HK-2 (cell line): ENCODE data around the gene GSTM5.
"Not testable (repeated sequence)": the region's sequence is repeated elsewhere in the genome, so short reads cannot be mapped to it uniquely, and the experiment has no call there.

Source experiments
- DNase-seq: peaks from one replicate; pipeline ENCODE4 v3.0.0-alpha.2; 2018; ENCODE audit not compliant: unreplicated experiment

The GSTM5 gene

GRCh38 chr1:109761227-109762038 lies 49.4 kb downstream of the GSTM5 start:
- DNase-seq, result no peak

DNA sequence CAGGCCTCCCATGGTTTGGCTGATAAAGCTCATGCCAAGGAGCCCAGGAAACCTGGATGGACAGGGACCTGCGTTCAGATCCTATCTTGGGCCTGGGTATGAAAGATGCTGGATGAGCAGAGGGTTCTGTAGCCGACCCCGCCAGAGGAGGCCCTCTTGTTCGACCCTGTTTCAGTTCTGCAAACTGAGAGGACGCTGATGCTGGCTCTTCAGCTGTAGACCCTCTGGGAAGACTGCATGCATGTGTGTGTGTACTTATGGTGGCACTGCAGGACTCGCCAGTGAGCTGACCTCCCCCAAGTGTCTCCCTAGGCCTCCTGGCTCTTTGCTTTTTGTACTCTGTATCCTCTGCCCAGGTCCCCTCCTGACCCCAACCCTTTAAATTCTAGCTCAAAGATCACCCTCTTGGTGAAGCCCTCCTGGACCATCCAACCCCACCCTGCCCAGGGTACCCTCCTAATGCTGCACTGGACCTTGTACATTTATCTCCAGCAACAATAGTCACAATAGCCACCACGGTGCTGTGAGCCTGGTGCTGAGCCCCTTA lies 50.1 kb downstream of the GSTM5 start:
- no peak for DNase-seq

DNA sequence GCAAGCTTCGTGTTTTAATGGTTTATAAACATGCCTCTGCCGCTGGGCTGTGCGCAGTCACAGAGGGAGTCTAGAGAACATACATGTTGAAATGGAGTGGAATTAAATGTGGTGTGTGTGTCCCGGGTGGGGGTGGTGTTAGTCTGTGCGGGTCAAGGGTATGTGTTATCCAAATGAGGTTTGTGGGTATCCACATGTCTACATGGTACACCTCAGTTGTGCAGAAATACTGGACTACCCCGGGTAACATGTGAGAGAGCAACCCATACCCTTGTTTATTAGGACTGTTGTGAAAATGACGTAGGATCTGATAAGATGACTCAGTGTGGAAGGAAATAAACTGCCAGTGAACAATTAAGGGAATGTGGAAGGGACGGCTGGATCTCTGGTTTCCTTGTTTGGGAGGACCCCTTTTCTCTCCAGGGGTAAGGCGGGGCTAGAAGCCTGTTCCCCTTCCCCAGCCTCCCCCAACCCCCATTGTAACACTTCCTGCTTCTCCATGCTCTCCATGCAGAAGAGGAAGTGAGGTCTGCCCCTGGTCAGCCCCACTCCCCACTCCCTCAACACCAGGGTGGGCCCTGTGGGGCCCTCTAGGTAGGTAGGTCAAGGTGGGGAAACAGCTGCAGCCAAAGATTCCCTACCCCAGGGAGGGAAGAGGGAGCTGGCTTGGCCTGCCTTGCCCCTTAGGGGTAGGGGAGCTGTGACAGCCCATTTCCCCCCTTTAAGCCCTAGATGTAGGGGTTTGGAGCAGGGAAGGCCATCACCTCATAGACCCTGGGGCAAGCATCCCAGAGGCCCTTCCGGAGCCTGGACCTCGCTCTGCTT lies 51.0 kb downstream of the GSTM5 start:
- DNase-seq, result no peak

DNA sequence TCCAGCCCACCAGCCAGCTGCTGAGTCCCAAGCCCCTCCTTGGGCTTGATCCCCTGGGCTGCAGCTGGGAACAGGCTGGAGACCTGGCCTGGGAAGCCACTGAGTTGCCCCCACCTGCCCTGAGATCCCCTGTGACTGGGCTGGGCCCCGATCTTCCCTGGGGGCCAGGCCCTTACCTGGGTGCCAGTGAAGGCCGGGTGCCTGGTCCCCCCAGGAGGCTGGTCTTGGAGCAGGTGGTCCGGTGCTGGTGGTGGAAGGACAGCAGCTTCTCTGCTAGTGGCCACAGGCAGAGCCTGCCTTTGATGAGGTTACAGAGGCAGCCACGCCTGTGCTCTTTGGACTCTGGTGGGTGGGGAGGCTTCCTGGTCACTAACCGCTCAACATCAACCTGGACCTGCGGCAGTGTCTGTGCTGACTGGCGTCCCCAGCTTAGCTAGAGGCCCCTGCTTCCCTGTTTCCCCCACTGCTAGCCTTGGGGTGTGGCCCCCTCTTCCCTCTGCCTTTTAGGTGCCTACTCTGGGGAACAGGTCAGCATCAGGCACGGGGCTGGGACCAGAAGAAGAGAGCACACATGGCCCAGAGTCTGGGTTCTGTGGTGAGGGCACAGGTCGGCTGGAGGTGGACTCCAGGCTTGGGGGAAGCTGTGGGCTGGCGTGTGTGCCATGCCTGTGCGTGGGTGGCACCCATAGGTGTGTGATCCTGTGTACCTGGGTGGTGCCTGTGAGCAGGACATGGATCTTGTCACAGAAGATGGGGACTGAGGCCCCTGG lies 51.8 kb downstream of the GSTM5 start, which contains the start of gene EPS8L3:
EPS8L3 (minus strand) TSS at position 278 of the 770 bp plus-strand sequence. CDS start 2,174 bp downstream, outside the sequence.
- DNase-seq, result no peak

DNA sequence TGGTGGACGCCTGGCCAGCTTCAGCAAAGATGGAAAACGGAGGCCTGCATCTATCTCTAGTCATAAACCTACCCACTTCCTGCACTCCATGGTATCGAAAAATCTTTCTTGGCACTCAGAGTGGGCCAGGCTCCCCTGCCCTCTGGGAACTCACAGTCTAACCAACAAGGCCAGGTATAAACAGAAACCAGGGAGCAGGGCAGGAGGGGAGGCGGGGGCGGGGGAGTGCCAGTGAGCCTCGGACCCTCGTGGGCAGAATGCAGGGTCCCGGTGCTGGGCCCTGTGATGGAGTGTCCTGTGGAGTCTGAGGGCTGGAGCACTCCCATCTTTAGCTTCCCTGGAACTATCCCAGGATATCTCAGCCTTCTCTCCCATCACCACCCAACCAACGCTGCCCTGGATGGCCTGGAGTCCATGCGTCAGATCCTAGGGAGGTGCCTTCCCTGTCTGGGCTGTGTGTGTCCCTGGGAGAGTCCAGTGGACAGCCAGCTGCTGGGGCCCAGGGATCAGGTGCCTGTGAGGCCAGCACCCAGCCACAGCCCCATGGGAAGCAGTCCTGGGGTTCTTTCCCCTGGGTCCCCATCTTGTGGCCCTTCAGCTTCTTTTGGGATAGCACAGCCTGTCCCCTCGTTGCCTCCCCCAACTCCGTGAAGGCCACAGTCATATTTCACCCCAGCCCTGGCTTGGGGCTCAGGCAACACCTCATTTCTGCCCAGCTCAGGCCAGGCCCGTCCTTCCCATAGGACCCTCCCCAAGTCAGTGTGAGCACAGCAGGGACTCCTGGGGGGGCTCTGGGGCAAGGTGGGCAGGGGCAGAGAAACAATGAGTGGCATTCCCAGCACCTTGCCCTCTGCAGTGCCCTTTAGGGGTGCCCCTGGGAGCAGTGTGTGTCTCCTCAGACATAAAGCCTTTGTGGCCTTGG lies 52.8 kb downstream of the GSTM5 start:
- DNase-seq, result no peak

- no peak for DNase-seq
Measured at GRCh38 chr1:109765483-109765815, 53.4 kb downstream of the GSTM5 start.

DNA sequence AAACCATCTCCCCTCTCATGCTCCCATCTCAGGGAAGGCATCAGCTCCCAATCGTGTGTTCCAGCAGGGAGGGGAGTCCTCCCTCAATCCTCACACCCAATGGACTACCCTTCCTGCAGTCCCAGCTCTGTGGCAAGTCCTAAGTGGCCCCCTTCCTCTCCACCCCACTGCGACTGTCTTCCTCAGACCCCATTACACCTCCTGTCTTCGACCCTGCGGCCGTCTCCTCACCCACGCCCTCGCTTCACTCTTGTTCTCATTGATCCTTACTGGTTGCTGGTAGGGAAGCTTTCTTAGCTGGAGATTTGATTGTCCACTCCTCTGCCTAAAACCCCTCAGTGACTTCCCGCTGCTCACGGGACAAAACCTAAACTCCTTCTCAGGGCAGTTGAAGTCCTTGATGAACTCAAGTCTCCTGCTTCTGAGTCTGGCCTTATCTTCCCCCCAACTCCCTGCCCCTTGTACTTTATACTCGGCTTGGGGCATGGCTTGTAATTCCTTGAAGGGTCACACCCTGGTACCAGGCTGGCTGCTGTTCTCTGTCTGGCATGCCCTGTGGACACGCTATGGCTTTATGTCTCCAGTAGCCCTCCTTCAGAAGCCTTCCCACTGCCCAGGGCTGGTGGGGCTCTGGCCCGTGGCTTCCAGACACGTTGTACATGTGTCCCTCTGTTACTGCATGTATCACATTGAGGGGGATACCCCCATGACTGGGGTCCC lies 54.0 kb downstream of the GSTM5 start:
- DNase-seq, result no peak

DNA sequence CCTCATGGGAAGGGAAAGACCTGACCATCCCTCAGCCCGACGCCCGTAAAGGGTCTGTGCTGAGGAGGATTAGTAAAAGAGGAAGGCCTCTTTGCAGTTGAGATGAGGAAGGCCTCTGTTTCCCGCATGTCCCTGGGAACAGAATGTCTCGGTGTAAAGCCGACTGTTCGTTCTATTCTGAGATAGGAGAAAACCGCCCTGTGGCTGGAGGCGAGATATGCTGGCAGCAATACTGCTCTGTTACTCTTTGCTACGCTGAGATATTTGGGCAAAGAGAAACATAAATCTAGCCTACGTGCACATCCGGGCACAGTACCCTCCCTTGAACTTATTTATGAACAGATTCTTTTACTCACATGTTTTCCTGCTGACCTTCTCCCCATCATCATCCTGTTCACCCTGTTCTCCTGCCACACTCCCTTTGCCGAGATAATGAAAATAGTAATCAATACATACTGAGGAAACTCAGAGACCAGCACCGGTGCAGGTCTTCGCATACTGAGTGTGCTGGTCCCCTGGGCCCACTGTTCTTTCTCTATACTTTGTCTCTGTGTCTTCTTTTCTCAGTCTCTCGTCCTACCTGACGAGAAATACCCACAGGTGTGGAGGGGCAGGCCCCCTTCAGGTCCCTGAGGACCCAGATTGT lies 55.1 kb downstream of the GSTM5 start:
- DNase-seq, result not testable (repeated sequence)
